ENCODE measurements around the gene MAG. TPM values are rescaled to one million over a fixed set of nuclear protein-coding genes. Genes with fewer than 3 reads are reported as not detected.
A peak's percentile ranks its signal among the peaks of the same experiment; 100 is the strongest.

Gene MAG
- polyA plus RNA-seq, 6 donors from 2014 or later, result 0.12 to 0.41 (median 0.29) TPM; not detected in 2

- Mint-ChIP-seq H3K4me3 (peak within 1 kb of the TSS; percentile 86 to 97 (median 94)), H3K27ac (peak within 1 kb of the TSS; percentile 88 to 97 (median 95)), H3K4me1 (peaks cover 49 to 70% (median 65%) of the 10 kb centered on the region in 3 donors), H3K36me3 (peaks cover under 1 to 20% of the 10 kb centered on the region in 2 donors), H3K9me3 (no peaks in the 10 kb centered on the region), H3K27me3 (no peaks in the 10 kb centered on the region)
- DNase-seq (peak; percentile 81), ATAC-seq (ENCODE audit: low read depth in 2 of 2) (peak; percentile 45 to 50)
Observed at GRCh38 chr19:35268536-35269437, 23.2 kb upstream of the MAG start, which contains the start of gene USF2. TSS of gene USF2 (plus strand) at chr19:35268962. CDS start at chr19:35269102, 140 bp downstream.

- peaks cover 5 to 26% of the 10 kb centered on the region in 2 donors for H3K36me3 Mint-ChIP-seq
Observed at GRCh38 chr19:35269438-35270117, 22.4 kb upstream of the MAG start.

GRCh38 chr19:35270381-35270811, 21.6 kb upstream of the MAG start:
- peak overlapping the region in 7 of 8 donors; percentile 52 to 88 (median 77) for H3K4me3 Mint-ChIP-seq
- H3K4me1 Mint-ChIP-seq, result peaks cover 43 to 69% (median 62%) of the 10 kb centered on the region in 3 donors
- H3K36me3 Mint-ChIP-seq, result peaks cover 6 to 26% of the 10 kb centered on the region in 2 donors

More at GRCh38 chr19:35269438-35270117, 22.4 kb upstream of the MAG start:
- Mint-ChIP-seq H3K4me1 (peaks cover 47 to 69% (median 65%) of the 10 kb centered on the region in 3 donors), H3K9me3 (no peaks in the 10 kb centered on the region), H3K27ac (peak overlapping the region in 5 of 6 donors; percentile 10 to 95 (median 82)), H3K4me3 (peak overlapping the region; percentile 57 to 93 (median 82)), H3K27me3 (no peaks in the 10 kb centered on the region)
- ATAC-seq (ENCODE audit: low read depth in 2 of 2) (peak; percentile 66 to 71), DNase-seq (peak; percentile 85)

GRCh38 chr19:35271546-35271945, 20.4 kb upstream of the MAG start:
- Mint-ChIP-seq H3K4me1 (peaks cover 34 to 63% (median 51%) of the 10 kb centered on the region in 3 donors), H3K27me3 (no peaks in the 10 kb centered on the region), H3K36me3 (peaks cover 13 to 26% of the 10 kb centered on the region in 2 donors), H3K9me3 (no peaks in the 10 kb centered on the region), H3K4me3 (peak overlapping the region in 6 of 8 donors; percentile 39 to 82 (median 50)), H3K27ac (peak overlapping the region in 4 of 6 donors; percentile 59 to 94 (median 84))
- ATAC-seq (ENCODE audit: low read depth in 2 of 2) (no peak), DNase-seq (no peak)

More at GRCh38 chr19:35270381-35270811, 21.6 kb upstream of the MAG start:
- H3K27ac Mint-ChIP-seq, result peak overlapping the region in 4 of 6 donors; percentile 39 to 82 (median 60)
- no peak for ATAC-seq (ENCODE audit: low read depth in 2 of 2)
- no peak for DNase-seq
- H3K27me3 Mint-ChIP-seq, result no peaks in the 10 kb centered on the region
- no peaks in the 10 kb centered on the region for H3K9me3 Mint-ChIP-seq

- Mint-ChIP-seq H3K36me3 (peaks cover 13 to 26% of the 10 kb centered on the region in 2 donors), H3K4me3 (peak overlapping the region; percentile 39 to 84 (median 70)), H3K27me3 (no peaks in the 10 kb centered on the region), H3K4me1 (peaks cover 37 to 63% (median 52%) of the 10 kb centered on the region in 3 donors), H3K9me3 (no peaks in the 10 kb centered on the region), H3K27ac (peak overlapping the region in 5 of 6 donors; percentile 50 to 94 (median 89))
- DNase-seq, result peak; percentile 57
- peak; percentile 11 to 14 for ATAC-seq (ENCODE audit: low read depth in 2 of 2)
Observed at GRCh38 chr19:35272122-35272719, 19.7 kb upstream of the MAG start.

GRCh38 chr19:35272954-35273649, 18.9 kb upstream of the MAG start:
- peak overlapping the region in 4 of 8 donors; percentile 10 to 67 (median 49) for H3K4me3 Mint-ChIP-seq

GRCh38 chr19:35273686-35274259, 18.2 kb upstream of the MAG start:
- Mint-ChIP-seq H3K27me3 (no peaks in the 10 kb centered on the region), H3K9me3 (no peaks in the 10 kb centered on the region), H3K4me1 (peaks cover 38 to 64% (median 52%) of the 10 kb centered on the region in 3 donors), H3K36me3 (peaks cover 13 to 26% of the 10 kb centered on the region in 2 donors), H3K4me3 (peak overlapping the region in 3 of 8 donors; percentile 30 to 44 (median 42)), H3K27ac (peak overlapping the region in 5 of 6 donors; percentile 39 to 86 (median 72))
- ATAC-seq (ENCODE audit: low read depth in 2 of 2), result no peak
- DNase-seq, result no peak

More at GRCh38 chr19:35272954-35273649, 18.9 kb upstream of the MAG start:
- peaks cover 38 to 64% (median 52%) of the 10 kb centered on the region in 3 donors for H3K4me1 Mint-ChIP-seq
- peak overlapping the region in 4 of 6 donors; percentile 80 to 94 (median 88) for H3K27ac Mint-ChIP-seq
- peaks cover 13 to 26% of the 10 kb centered on the region in 2 donors for H3K36me3 Mint-ChIP-seq
- no peaks in the 10 kb centered on the region for H3K9me3 Mint-ChIP-seq
- DNase-seq (no peak), ATAC-seq (ENCODE audit: low read depth in 2 of 2) (no peak)
- no peaks in the 10 kb centered on the region for H3K27me3 Mint-ChIP-seq

GRCh38 chr19:35274323-35274722, 17.6 kb upstream of the MAG start:
- H3K4me3 Mint-ChIP-seq, result peak overlapping the region in 1 of 8 donors; percentile 44
- DNase-seq, result no peak
- no peak for ATAC-seq (ENCODE audit: low read depth in 2 of 2)
- peaks cover 38 to 64% (median 53%) of the 10 kb centered on the region in 3 donors for H3K4me1 Mint-ChIP-seq
- no peaks in the 10 kb centered on the region for H3K9me3 Mint-ChIP-seq
- no peaks in the 10 kb centered on the region for H3K27me3 Mint-ChIP-seq
- H3K27ac Mint-ChIP-seq, result peak overlapping the region in 3 of 6 donors; percentile 39 to 85 (median 73)
- peaks cover 13 to 26% of the 10 kb centered on the region in 2 donors for H3K36me3 Mint-ChIP-seq

- peak overlapping the region in 2 of 6 donors; percentile 24 to 27 for H3K27ac Mint-ChIP-seq
- H3K4me3 Mint-ChIP-seq, result no peak overlapping the region
- H3K4me1 Mint-ChIP-seq, result peaks cover 45 to 70% (median 64%) of the 10 kb centered on the region in 3 donors
- ATAC-seq (ENCODE audit: low read depth in 2 of 2) (no peak), DNase-seq (no peak)
- H3K27me3 Mint-ChIP-seq, result no peaks in the 10 kb centered on the region
- peaks cover 13 to 16% of the 10 kb centered on the region in 2 donors for H3K36me3 Mint-ChIP-seq
- H3K9me3 Mint-ChIP-seq, result no peaks in the 10 kb centered on the region
Observed at GRCh38 chr19:35276706-35277281, 15.2 kb upstream of the MAG start.

GRCh38 chr19:35278578-35279284, 13.2 kb upstream of the MAG start:
- Mint-ChIP-seq H3K36me3 (peaks cover 7 to 13% of the 10 kb centered on the region in 2 donors), H3K9me3 (no peaks in the 10 kb centered on the region), H3K4me3 (no peak overlapping the region), H3K4me1 (peaks cover 48 to 68% (median 63%) of the 10 kb centered on the region in 3 donors), H3K27me3 (no peaks in the 10 kb centered on the region), H3K27ac (no peak overlapping the region)
- DNase-seq, result no peak
- ATAC-seq (ENCODE audit: low read depth in 2 of 2), result no peak

- peaks cover under 1 to 7% of the 10 kb centered on the region in 2 donors for H3K36me3 Mint-ChIP-seq
- no peaks in the 10 kb centered on the region for H3K27me3 Mint-ChIP-seq
- H3K4me3 Mint-ChIP-seq, result no peak overlapping the region
- peaks cover 42 to 65% (median 60%) of the 10 kb centered on the region in 3 donors for H3K4me1 Mint-ChIP-seq
- peak overlapping the region in 3 of 6 donors; percentile 32 to 83 (median 41) for H3K27ac Mint-ChIP-seq
- no peak for DNase-seq
- H3K9me3 Mint-ChIP-seq, result no peaks in the 10 kb centered on the region
- ATAC-seq (ENCODE audit: low read depth in 2 of 2), result no peak
Observed at GRCh38 chr19:35279374-35279773, 12.6 kb upstream of the MAG start.
